Activated naive CD4-positive, alpha-beta T cell treated with anti-CD3 and anti-CD28 coated beads for 36 hours (primary cell): ENCODE results near the gene TIAM2. TPM values are rescaled to one million over a fixed set of nuclear protein-coding genes. Genes with fewer than 3 reads are reported as not detected.
A peak's percentile ranks its signal among the peaks of the same experiment; 100 is the strongest.
"Not testable (repeated sequence)": the region's sequence is repeated elsewhere in the genome, so short reads cannot be mapped to it uniquely, and the experiment has no call there.

Experiments
- CTCF ChIA-PET: fragments of 350-600 bp; sonication (Branson Sonifier 250); formaldehyde crosslinking; loops from one replicate; lab custom pipeline; 2021; ENCODE audit warnings: antibody characterized with exemption; lab: Charles Lee
- DNase-seq: peaks from one replicate; pipeline ENCODE4 v3.0.0-alpha.2; 2020
- H3K27ac Mint-ChIP-seq: one replicate; pipeline ENCODE4 v1.8.0; 2021; ENCODE audit warnings: mild to moderate bottlenecking, mixed read lengths
- H3K27me3 Mint-ChIP-seq: one replicate; pipeline ENCODE4 v1.8.0; 2021; ENCODE audit warnings: low read depth, mixed read lengths
- H3K36me3 Mint-ChIP-seq: one replicate; pipeline ENCODE4 v1.8.0; 2021; ENCODE audit warnings: low read depth, mixed read lengths
- H3K4me1 Mint-ChIP-seq: one replicate; pipeline ENCODE4 v1.8.0; 2021; ENCODE audit warnings: low read depth, mixed read lengths
- H3K4me3 Mint-ChIP-seq: one replicate; pipeline ENCODE4 v1.8.0; 2021; ENCODE audit warnings: mild to moderate bottlenecking, moderate library complexity, mixed read lengths
- H3K9me3 Mint-ChIP-seq: one replicate; pipeline ENCODE4 v1.8.0; 2021; ENCODE audit warnings: mixed read lengths
- intact Hi-C: fragments of 100-400 bp; cut with micrococcal nuclease; formaldehyde crosslinking; loops from one replicate; pipeline ENCODE4 v1.15.1; 2023
- total RNA-seq, 2 experiments: library from RNA; stranded (reverse); gene quantifications; one replicate each; pipeline ENCODE4 v1.2.3, GENCODE V29; 2021

Gene TIAM2
- total RNA-seq, 2 experiments from 2014 or later = 1.6 to 3.0 TPM

DNA sequence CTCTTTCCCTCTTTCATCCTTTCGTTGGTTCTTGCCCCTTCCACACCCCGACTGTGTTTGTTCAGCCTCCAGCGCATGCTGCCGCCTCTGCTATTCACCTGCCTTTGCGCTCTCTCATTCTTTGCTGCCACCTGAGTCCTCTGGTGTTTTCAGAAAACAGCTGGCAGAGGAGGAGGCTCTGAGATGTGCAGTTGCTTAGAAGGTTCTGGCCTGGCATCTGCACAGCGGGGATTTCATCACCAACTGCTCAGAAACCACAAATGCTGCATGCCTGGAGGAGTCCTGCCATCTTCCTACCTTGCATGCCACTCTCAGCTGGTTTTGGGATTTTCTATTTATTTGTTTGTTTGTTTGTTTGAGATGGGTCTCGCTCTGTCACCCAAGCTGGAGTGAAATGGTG, 229.5 kb downstream of the TIAM2 start:
- Mint-ChIP-seq H3K4me1 (peaks cover 25% of the 10 kb centered on the region), H3K9me3 (peaks cover 1% of the 10 kb centered on the region), H3K36me3 (no peaks in the 10 kb centered on the region), H3K4me3 (no peak overlapping the region), H3K27ac (no peak overlapping the region), H3K27me3 (peaks cover 14% of the 10 kb centered on the region)
- intact Hi-C loops = loop anchor here (1.0 to 5.0 kb wide), 13 partner anchors 38 to 871 kb away; partner anchors contain the start of genes SCAF8 and TFB1M
- peak; percentile 8 for DNase-seq
- CTCF ChIA-PET = interaction anchor here (0.6 to 1.3 kb wide), 2 partner anchors 13 to 21 kb away, joined by 3 read pairs; no protein-coding TSS in a partner anchor

DNA sequence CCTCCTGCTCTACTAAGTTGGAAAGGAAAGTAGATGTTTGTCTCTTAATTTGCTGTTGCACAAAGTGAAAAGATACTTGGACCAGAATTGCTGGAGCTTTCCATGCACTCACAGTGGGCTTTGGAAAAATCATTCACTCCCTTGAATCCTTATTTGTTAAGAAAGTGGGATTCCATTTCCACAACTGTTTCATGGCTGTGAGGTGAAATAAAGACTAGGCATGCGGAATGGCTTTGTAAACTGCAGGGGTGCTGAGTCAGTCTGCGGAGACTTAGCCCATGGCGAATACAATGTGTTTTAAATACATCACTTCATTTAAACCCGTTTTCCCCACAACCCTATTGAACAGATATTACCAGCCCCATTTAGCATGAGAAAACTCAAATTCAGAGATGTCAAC, 231.9 kb downstream of the TIAM2 start:
- Mint-ChIP-seq H3K9me3 (peaks cover 4% of the 10 kb centered on the region), H3K36me3 (no peaks in the 10 kb centered on the region), H3K4me1 (peaks cover 25% of the 10 kb centered on the region), H3K27me3 (peaks cover 12% of the 10 kb centered on the region), H3K4me3 (no peak overlapping the region), H3K27ac (no peak overlapping the region)
- intact Hi-C loops = no loop called here
- no peak for DNase-seq
- CTCF ChIA-PET = interaction anchor here (1.1 to 1.4 kb wide), 2 partner anchors 9 to 89 kb away, joined by 4 to 5 read pairs; no protein-coding TSS in a partner anchor

- Mint-ChIP-seq H3K27me3 (peaks cover 12% of the 10 kb centered on the region), H3K27ac (no peak overlapping the region), H3K36me3 (no peaks in the 10 kb centered on the region), H3K4me3 (no peak overlapping the region), H3K9me3 (peaks cover 4% of the 10 kb centered on the region), H3K4me1 (peaks cover 18% of the 10 kb centered on the region)
- no peak for DNase-seq
- CTCF ChIA-PET = no interaction called here
- intact Hi-C loops = no loop called here
Observed at GRCh38 chr6:155228546-155229166, 233.5 kb downstream of the TIAM2 start.

DNA sequence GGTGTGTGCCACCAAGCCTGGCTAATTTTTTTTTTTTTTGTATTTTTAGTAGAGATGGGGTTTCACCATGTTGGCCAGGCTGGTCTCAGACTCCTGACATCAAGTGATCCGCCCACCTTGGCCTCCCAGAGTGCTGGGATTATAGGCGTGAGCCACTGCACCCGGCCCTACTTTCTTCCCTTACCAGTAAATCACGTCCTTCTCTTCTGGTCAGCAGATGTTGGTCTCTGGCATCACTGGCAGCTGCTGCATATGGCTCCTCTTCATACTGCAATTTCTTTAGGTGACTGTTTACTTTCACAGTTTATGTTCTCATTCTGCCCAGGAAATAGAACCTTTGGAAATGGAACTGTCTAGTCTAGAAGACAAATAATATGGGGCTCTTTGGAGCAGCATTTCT, 235.9 kb downstream of the TIAM2 start:
- H3K36me3 Mint-ChIP-seq, H3K27ac Mint-ChIP-seq, H3K4me1 Mint-ChIP-seq, CTCF ChIA-PET, H3K4me3 Mint-ChIP-seq, H3K9me3 Mint-ChIP-seq, intact Hi-C loops, DNase-seq: not testable (repeated sequence)
- peaks cover 13% of the 10 kb centered on the region for H3K27me3 Mint-ChIP-seq

GRCh38 chr6:155232848-155233247, 237.7 kb downstream of the TIAM2 start:
- H3K4me1 Mint-ChIP-seq = no peaks in the 10 kb centered on the region
- H3K9me3 Mint-ChIP-seq = peaks cover 4% of the 10 kb centered on the region
- H3K27ac Mint-ChIP-seq = no peak overlapping the region
- intact Hi-C loops = no loop called here
- CTCF ChIA-PET = interaction anchor here (0.8 kb wide), 1 partner anchor 55 kb away, joined by 4 read pairs; no protein-coding TSS in a partner anchor
- H3K27me3 Mint-ChIP-seq = peaks cover 3% of the 10 kb centered on the region
- no peak for DNase-seq
- no peak overlapping the region for H3K4me3 Mint-ChIP-seq
- no peaks in the 10 kb centered on the region for H3K36me3 Mint-ChIP-seq

- Mint-ChIP-seq H3K27me3 (peaks cover 11% of the 10 kb centered on the region), H3K9me3 (peaks cover 9% of the 10 kb centered on the region), H3K36me3 (no peaks in the 10 kb centered on the region), H3K4me1 (no peaks in the 10 kb centered on the region), H3K27ac (no peak overlapping the region), H3K4me3 (no peak overlapping the region)
- no peak for DNase-seq
- intact Hi-C loops = no loop called here
- CTCF ChIA-PET = interaction anchor here (0.8 to 1.3 kb wide), 3 partner anchors 57 to 329 kb away, joined by 3 to 4 read pairs (median 3); no protein-coding TSS in a partner anchor
Observed at GRCh38 chr6:155234167-155234566, 239.1 kb downstream of the TIAM2 start.

DNA sequence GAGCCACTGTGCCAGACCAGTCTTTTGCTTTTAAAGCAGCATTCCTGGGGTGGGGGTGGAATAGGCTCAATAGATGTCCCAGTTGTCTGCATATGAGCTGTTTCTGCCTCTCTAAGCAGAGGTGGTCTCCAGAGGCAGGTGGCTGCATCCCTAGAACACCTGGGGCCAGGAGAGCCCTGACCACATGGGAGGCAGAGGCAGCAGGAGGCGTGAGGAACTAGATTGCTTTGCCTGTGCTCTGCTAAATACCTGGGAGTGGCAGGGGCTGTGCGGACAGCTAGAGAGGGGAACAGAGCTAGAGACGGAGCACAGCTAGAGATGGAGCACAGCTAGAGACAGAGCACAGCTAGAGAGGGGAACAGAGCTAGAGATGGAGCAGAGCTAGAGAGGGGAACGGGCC, 239.6 kb downstream of the TIAM2 start:
- peaks cover 7% of the 10 kb centered on the region for H3K9me3 Mint-ChIP-seq
- no peak overlapping the region for H3K27ac Mint-ChIP-seq
- H3K36me3 Mint-ChIP-seq = no peaks in the 10 kb centered on the region
- intact Hi-C loops = no loop called here
- H3K4me3 Mint-ChIP-seq = no peak overlapping the region
- no peaks in the 10 kb centered on the region for H3K4me1 Mint-ChIP-seq
- CTCF ChIA-PET = interaction anchor here (1.0 to 1.3 kb wide), 2 partner anchors 57 to 330 kb away, joined by 3 to 4 read pairs; no protein-coding TSS in a partner anchor
- H3K27me3 Mint-ChIP-seq = peaks cover 11% of the 10 kb centered on the region
- no peak for DNase-seq

- CTCF ChIA-PET = interaction anchor here (1.3 to 1.6 kb wide), 2 partner anchors 8 to 57 kb away, joined by 4 read pairs; no protein-coding TSS in a partner anchor
- intact Hi-C loops = no loop called here
- no peak for DNase-seq
- no peak overlapping the region for H3K27ac Mint-ChIP-seq
- no peaks in the 10 kb centered on the region for H3K36me3 Mint-ChIP-seq
- H3K4me3 Mint-ChIP-seq = no peak overlapping the region
- no peaks in the 10 kb centered on the region for H3K4me1 Mint-ChIP-seq
- H3K27me3 Mint-ChIP-seq = peaks cover 11% of the 10 kb centered on the region
- peaks cover 5% of the 10 kb centered on the region for H3K9me3 Mint-ChIP-seq
Observed at GRCh38 chr6:155235087-155235486, 240.0 kb downstream of the TIAM2 start.

DNA sequence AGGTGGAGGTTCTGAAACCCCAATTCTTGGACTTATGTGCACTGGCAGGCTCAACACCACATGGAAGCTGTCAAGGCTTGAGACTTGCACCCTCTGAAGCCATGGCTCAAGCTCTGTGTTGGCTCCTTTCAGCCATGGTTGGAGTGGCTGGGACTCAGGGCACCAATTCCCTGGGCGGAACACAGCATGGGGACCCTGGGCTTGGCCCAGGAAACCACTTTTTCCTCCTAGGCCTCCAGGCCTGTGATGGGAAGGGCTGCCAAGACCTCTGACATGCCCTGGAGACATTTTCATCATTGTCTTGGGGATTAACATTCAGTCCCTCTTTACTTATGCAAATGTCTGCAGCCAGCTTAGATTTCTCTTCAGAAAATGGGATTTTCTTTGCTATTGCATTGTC, 242.5 kb downstream of the TIAM2 start:
- Mint-ChIP-seq H3K9me3 (peaks cover 5% of the 10 kb centered on the region), H3K36me3 (no peaks in the 10 kb centered on the region), H3K4me3 (no peak overlapping the region), H3K4me1 (no peaks in the 10 kb centered on the region), H3K27me3 (peaks cover 13% of the 10 kb centered on the region), H3K27ac (no peak overlapping the region)
- no peak for DNase-seq
- intact Hi-C loops = no loop called here
- CTCF ChIA-PET = interaction anchor here (1.4 kb wide), 1 partner anchor 12 kb away, joined by 3 read pairs; no protein-coding TSS in a partner anchor

- Mint-ChIP-seq H3K9me3 (peaks cover 5% of the 10 kb centered on the region), H3K4me3 (no peak overlapping the region), H3K4me1 (no peaks in the 10 kb centered on the region), H3K27me3 (peaks cover 11% of the 10 kb centered on the region), H3K27ac (no peak overlapping the region), H3K36me3 (no peaks in the 10 kb centered on the region)
- intact Hi-C loops = no loop called here
- DNase-seq = no peak
- CTCF ChIA-PET = interaction anchor here (0.6 to 1.1 kb wide), 2 partner anchors 10 to 65 kb away, joined by 3 to 4 read pairs; no protein-coding TSS in a partner anchor
Observed at GRCh38 chr6:155240905-155241600, 245.9 kb downstream of the TIAM2 start.

DNA sequence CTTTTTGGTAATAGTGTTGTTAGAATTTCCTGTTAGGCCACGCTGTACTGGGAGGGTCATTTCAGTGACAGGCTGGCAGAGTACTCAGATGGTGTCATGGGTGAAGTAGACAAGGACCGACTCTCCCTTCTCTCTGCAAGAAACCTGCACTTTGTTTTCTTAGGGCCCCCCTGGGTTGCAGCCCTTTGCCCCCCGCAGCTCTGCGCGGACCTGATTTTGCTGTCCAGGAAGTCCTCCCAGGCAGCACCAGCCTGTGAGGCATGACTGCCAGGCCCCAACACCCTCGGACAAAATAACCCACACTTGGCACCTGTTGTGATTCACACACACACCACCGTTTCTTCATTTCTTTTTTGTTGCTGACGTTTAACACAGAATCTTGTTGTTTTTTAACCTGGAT, 246.9 kb downstream of the TIAM2 start:
- CTCF ChIA-PET = interaction anchor here (0.6 to 1.1 kb wide), 3 partner anchors 9 to 66 kb away, joined by 3 to 4 read pairs (median 3); no protein-coding TSS in a partner anchor
- DNase-seq = no peak
- no peak overlapping the region for H3K4me3 Mint-ChIP-seq
- H3K9me3 Mint-ChIP-seq = peaks cover 5% of the 10 kb centered on the region
- H3K27me3 Mint-ChIP-seq = peaks cover 10% of the 10 kb centered on the region
- H3K27ac Mint-ChIP-seq = no peak overlapping the region
- peaks cover 2% of the 10 kb centered on the region for H3K36me3 Mint-ChIP-seq
- intact Hi-C loops = no loop called here
- no peaks in the 10 kb centered on the region for H3K4me1 Mint-ChIP-seq

DNA sequence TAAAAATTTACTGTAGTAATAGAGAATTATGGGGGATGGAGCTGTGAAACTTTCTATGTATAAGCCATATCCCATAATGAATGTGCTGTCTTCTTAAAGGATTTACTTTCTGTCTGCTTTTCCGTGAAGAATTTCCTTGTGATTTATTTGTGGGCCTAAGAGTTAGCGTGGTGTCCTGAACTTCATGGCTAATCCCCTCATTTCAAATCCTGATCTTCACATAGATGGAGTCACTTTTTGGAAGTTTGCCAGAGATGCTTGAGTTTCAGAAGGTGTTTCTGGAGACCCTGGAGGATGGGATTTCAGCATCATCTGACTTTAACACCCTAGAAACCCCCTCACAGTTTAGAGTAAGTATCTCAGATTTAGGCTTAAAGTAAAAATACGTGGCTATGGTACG, 249.3 kb downstream of the TIAM2 start:
- Mint-ChIP-seq H3K4me1 (no peaks in the 10 kb centered on the region), H3K27me3 (peaks cover 2% of the 10 kb centered on the region), H3K36me3 (peaks cover 15% of the 10 kb centered on the region), H3K9me3 (no peaks in the 10 kb centered on the region), H3K27ac (no peak overlapping the region), H3K4me3 (no peak overlapping the region)
- intact Hi-C loops = no loop called here
- no peak for DNase-seq
- CTCF ChIA-PET = no interaction called here
